Tibial nerve (tissue), 3 donors: Measurements from ENCODE around the gene ERC2.

Source experiments
- POLR2A ChIP-seq, 2 donors: fragments of 450-650 bp; IDR thresholded peaks; one replicate each; pipeline ENCODE4 v1.6.1; 2017; ENCODE audit warnings: antibody characterized with exemption in 2 of 2, mild to moderate bottlenecking in 2 of 2, moderate library complexity in 2 of 2
- TF ChIP-seq, protein P1 (sequence below), 5 experiments: fragments of 200-600 bp in 3 of 5; fragments of 450-650 bp in 2 of 5; sonication (generic) in 3 of 5; IDR thresholded peaks; one replicate each; pipeline ENCODE4 v1.5.1; 2016 to 2019; ENCODE audit warnings: antibody characterized with exemption in 5 of 5, mild to moderate bottlenecking in 3 of 5, moderate library complexity in 2 of 5

DNA sequence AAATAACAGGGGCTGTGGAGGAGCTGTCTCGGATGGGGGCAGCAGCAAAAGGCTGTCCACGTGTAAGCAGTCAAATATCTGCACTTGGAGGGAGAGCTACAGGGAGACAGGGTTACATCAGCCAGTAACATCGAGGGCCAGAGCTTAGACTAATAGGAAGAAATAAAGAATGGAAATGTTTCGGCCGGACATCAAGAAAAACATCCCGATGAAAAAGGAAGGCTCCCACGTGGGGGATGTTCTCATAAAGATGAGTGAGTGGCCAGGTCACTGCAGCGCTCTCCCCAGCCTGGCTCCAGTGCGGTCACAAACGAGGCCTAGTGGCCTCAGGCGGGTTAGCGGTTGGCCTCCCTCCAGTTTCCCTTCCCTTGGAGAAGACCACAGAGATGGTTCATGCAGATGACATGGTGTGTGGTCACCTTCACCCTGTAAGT lies 925.1 kb downstream of the ERC2 start:
- TF ChIP-seq POLR2A (IDR thresholded peaks at IDR 0.05), result no peak
- TF ChIP-seq, protein P1, sequence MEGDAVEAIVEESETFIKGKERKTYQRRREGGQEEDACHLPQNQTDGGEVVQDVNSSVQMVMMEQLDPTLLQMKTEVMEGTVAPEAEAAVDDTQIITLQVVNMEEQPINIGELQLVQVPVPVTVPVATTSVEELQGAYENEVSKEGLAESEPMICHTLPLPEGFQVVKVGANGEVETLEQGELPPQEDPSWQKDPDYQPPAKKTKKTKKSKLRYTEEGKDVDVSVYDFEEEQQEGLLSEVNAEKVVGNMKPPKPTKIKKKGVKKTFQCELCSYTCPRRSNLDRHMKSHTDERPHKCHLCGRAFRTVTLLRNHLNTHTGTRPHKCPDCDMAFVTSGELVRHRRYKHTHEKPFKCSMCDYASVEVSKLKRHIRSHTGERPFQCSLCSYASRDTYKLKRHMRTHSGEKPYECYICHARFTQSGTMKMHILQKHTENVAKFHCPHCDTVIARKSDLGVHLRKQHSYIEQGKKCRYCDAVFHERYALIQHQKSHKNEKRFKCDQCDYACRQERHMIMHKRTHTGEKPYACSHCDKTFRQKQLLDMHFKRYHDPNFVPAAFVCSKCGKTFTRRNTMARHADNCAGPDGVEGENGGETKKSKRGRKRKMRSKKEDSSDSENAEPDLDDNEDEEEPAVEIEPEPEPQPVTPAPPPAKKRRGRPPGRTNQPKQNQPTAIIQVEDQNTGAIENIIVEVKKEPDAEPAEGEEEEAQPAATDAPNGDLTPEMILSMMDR (IDR thresholded peaks at IDR 0.05), result no peak
